ENCODE measurements around the gene GALNT17.

Gene GALNT17

DNA sequence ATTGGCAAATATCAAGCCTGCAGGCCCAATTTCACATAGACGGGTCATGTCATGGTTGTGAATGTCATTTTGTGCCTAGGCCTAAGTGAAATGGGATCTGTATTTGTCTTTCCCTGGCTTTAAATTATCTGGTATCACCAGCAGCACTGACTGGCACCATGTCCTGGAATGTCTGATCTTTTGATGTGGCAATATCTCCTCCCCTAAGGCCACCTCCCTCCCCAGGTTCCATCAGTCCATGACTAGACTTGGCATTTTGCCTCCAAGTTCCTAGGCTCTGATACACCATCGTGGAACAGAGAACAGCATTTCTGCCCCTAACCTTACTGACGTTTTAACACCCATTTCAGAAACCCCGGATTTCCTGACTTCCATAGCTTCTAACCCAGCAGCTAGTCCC lies 513.9 kb downstream of the GALNT17 start:
- no peak for DNase-seq

DNA sequence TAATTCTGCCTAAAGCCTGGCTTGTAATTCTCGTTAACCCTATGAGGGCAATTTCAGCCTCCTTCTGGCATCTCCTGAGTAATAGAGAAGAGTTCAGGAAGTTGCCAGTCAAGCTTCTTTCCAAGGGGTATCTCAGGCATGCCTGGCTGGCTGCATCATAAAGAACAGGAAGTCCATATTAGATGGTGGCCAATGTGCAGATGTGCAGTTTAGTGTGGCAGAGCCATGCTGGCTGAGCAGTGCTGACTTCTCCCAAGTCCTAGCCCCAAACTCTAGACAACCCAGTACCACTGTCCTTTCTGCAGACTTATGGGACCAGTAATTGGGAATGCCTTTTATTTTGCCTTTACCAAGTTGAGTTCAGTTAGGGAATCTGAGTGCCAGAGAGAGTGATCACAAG lies 517.9 kb downstream of the GALNT17 start:
- DNase-seq, result no peak

DNA sequence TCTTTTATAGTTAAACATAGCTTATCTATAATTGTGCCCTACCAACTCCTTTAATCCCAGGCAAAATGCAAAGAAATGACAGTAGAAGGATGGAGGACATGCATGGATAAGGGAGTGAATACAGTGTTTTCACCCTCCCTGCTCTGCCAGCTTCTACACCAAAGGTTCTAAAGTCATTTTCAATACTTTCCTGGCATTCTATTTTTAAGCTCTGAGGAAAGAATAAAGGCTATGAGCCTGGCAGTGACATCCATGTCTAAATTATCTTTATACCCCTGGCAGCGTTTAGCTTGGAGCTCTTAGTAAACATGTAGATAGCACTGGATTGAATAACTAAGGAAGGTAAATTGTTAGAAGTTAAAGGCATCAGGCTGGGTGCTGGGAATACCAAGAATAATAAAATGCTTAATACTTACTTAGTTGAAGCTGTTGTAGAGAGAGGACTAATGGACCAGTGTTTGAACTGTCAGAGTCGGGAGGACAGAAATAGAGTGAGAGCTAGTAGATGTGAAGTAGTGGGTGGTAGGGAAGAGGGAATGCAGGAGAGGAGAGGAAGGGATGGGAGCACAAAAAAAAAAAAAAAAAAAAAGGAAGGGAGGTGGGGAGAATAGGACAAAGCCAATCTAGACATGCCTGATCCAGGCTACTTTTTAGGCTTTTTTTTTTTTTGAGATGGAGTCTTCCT lies 518.9 kb downstream of the GALNT17 start:
- no peak for DNase-seq

- no peak for DNase-seq
Observed at GRCh38 chr7:71652510-71652909, 520.6 kb downstream of the GALNT17 start.

DNA sequence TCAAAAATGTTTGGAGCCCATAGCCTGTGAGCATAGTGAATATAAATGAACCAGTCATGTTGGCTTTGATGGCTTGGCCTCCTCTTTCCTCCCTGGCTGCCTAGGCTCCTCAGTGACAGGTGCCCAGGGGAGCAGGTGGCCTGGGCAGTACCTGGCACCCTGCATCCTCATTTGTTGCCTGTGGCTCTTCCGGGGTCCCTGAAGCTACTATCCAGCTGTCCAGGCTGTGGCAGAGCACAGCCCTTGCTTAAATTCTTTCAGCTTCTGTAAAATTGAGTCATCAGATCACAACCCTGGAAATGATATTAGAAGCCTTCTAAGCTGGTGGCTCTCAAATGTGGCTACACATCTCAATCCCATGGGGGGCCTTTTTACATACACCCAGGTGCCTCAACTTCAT lies 525.4 kb downstream of the GALNT17 start:
- no peak for DNase-seq

GRCh38 chr7:71659622-71660021 lies 527.7 kb downstream of the GALNT17 start:
- DNase-seq, result no peak

DNA sequence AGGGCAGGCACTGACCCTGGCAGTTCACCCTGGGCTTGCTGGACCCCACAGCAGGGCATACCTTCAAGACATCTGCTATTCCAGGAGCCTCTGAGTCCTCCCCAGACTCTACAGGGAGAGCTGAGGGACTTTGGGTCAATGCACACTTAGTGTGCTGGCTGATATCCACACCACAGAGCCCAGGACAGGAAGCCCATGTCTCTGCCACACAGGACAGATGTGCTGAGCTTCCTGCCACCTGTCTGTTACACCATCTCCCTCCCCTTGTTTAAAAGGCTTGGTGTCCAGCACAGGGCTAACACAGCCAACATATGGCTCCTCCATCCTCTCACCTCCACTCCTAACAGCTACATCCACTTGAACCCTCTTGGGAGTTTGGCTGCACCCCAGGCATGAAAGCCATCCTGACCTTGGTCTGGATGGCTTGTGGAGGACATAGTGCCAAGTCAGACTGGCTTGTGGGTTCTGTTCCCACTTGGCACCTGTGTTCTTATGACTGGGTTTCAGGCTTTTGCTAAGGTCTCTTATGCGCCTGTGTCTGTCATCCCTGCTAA lies 529.8 kb downstream of the GALNT17 start:
- no peak for DNase-seq

GRCh38 chr7:71665716-71666115 lies 533.8 kb downstream of the GALNT17 start:
- DNase-seq, result no peak

- DNase-seq, result no peak
Observed at GRCh38 chr7:71668572-71668971, 536.6 kb downstream of the GALNT17 start.

DNA sequence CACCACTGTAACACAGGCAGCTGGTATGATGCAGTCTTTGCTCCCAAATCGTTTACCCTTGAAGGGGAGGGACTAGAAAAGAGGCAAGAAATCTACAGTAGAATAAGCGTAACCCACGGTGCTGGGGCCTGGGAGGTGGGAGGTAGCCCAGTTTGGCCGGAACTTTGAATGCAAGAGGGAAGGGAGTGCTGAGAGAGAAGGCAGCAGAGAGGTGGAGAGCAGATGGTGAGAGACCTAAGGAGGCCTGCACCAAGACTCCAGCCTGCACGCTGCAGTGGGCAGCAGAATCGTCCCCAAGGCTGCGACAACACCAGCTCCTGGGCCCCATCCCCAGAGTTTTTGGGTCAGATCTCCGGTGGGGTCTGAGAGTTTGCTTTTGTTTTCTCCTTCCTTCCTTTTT lies 547.5 kb downstream of the GALNT17 start:
- DNase-seq, result no peak

GRCh38 chr7:71682181-71682580 lies 550.2 kb downstream of the GALNT17 start:
- DNase-seq, result no peak

DNA sequence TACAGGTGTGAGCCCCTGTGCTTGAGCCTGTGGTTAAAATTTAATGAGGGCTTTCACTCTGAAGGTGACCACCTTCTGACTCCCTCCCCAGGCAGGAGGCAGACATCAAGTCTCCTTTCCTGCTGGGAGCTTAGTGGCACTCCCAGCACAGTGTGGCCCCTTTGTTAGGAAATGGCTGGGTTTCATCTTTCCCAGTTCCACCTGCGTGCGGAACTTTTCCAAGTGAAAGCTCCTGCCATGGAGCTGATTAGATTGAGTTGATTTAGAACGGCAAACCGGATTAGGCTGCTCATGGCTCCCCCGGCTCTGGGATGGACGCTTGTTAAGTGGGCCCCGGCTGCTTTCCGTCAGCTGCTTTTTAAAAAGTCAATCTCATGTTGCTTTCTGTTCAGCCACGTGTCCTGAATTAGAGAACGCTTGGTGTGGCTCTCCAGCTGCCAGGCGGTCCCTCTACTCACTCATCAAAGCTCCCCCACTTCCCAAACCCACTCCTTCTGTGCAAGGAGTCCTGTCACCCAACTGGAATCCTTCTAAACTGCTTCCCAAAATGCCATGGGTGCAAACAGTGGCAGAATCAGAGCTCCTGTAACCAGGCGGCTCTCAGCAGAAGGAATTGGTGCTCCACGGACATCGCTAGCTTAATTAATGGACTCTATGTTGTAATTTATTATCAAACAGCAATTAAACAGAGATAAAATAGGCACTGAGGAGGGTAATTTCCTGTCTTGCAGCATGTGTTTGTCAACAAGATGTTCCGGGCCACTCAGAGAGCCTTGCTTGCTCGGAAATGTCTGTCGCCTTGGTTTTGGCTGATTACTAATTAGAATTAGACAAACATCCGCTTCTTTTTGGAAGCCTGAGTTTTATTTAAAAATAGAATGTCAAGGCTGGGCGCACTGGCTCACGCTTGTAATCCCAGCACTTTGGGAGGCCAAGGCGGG lies 551.2 kb downstream of the GALNT17 start:
- DNase-seq, result no peak

DNA sequence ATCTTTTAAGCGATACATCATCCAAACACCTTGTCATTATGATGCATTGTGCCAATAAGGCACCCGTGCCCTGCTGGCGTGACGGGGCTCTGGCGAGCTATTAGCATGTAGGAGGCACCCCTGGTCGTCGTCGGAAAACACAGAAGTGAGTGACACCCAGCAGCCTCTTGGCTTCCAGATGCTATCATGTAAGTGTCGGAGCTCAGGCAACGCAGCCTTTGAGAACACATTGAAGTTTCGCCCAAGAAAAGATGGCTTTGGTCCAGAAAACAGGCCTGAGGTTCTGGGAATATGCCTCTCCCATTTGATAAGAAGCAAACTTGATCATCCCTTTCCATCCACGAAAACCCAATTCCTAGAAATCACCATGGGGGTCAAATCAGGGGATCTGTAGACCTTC lies 555.3 kb downstream of the GALNT17 start:
- no peak for DNase-seq

DNA sequence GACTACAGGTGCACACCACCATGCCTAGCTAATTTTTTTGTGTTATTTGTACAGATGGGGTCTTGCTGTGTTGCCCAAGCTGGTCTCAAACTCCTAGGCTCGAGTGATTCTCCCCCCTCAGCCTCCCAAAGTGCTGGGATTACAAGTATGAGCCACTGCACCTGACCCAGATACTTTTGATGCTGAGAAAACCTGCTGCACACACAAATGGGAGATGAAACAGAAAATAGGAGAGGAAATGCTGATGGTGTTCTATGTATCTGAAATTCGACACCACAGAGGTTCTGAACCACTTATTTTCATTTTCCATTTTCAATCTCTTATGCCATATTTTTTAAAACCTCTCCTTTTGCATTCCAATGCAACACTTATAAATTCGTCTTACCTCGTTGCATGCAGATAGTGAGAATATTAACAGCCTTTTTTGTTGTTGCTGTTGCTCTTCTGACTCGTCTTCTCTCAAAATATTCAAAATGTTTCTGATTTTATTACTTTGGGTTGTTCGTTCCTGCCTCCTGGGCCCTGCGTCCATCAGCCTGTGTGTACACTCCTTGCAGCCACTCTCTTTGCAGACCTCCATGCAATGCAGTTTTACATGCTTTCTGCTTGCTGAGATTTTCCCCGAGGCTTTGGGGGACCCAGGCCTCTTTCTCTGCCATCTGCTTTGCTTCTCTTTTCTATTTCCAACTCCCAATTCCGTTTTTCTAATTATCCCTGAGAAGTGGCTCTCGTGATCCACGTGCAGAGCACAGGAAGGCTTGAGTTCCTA lies 556.1 kb downstream of the GALNT17 start:
- no peak for DNase-seq

DNA sequence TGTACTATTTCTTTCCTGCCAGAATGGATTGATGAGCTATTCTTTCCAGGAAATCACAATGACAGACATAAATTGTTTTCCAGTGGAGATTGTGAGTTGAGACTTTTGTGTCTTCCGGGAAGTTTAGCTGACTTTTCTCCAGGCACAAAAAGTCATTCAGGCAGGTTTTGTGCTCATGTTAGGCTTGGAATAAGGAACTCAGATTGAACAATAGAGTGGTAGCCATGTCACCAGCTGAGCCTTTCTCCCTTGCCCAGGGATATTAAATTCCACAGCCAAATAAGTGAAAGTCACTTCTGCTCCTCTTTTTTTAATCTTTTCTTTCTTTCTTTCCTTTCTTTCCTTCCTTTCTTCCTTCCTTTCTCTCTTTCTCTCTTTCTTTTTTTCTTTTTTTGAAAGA lies 559.6 kb downstream of the GALNT17 start:
- no peak for DNase-seq

- no peak for DNase-seq
Observed at GRCh38 chr7:71694665-71695064, 562.7 kb downstream of the GALNT17 start.

DNA sequence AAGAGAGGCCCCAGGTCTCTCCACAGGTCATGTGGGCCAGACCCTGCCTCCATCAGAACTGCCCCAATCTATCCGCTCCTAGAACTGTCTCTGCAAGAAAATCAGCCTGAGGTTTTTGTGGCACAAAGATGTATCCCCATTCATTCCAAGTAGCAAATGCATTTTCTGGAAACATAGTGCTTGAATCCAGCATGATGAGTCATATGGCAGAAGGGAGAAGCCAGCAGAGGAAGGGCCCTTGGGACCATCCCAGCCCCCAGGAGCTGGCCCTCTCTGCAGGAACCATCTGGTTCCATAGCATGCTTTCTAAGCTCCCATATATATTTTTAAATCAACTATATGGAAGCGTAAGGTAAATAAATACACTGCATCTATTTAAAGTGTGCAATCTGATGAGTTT lies 563.2 kb downstream of the GALNT17 start:
- DNase-seq, result no peak

DNA sequence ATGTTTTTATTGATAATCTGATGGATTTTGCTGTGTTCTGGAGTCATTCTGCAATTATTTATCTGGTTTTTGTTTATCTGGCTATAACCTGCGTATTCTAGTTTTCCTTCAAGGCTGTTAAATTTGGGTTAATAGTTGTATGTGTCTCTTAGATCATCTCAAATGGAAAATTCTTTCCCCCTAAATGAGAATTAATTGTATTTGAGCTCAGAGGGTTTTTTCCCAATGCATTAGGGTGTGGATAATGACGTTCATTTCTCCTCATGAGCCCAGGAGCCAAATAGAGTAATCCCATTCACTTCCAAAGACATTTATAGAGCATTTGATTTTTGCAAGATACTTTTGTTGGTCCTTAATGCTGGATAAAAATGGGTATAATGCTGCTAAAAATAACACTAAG lies 564.6 kb downstream of the GALNT17 start:
- DNase-seq, result no peak

- DNase-seq, result no peak
Observed at GRCh38 chr7:71697400-71697799, 565.5 kb downstream of the GALNT17 start.

DNA sequence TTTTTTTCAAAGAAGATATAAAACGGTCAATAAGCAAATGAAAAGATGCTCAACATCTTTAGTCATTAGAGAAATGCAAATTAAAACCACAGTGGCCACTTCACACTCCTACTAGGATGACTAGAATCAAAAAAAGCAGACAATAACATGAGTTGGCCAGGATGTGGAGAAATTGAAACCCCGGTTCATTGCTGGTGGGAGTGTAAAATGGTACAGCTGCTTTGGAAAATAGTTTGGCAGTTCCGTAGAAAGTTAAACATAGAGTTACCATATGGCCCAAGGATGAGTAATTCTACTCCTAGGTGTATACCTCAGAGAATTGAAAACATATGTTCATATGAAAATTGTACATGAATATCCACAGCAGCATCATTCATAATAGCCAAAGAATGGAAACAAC lies 573.3 kb downstream of the GALNT17 start:
- no peak for DNase-seq

DNA sequence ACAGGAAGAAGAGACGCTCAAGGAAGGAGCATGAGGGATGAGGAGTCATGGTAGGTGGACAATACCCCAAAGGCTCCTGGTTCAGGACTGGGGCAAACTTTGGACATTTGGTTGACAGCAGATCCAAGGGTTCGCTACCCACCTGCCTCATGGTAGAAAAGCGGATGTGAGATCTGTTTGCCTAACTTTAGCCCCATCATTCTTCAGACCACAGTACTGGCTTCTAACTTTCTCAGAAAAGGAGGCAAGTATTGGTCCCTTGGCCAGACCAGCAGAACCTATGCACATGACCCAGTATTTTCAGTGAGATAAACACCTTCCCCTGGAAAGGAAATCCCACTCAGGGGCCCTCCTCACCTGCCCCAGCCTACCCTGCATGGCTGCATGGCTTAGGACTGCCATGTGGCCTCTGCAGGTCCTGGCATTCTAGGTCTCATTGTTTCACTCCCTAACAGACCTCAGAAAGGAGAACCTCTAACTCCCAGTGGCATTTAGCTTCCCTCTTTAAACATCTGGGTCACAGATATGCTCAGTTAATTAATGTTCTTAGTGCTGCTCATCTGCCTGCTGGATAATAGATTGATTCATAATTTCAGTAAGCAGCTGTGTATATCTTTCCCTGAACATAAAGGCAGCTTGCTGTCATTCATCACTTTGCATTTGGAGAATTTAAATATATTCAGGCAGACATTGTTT lies 574.1 kb downstream of the GALNT17 start:
- DNase-seq, result no peak

DNA sequence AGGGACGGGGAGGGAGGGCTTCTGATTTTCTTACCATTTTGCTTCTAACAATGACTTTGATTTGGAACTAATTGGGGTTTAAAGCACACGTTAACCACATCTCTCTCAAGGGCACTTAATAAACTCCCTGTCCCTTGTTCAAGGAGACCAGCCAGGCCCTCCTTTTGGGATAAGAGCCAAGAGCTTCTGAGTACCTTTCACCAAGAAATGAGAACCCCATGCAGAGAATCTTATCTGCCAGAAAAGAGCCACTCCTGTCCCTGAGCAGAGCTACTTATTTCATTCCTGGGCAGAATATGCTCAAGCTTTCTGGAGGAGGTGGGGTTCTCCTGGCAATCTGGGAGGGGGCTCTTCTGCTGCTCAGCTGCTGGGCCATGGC lies 574.6 kb downstream of the GALNT17 start:
- DNase-seq, result no peak

DNA sequence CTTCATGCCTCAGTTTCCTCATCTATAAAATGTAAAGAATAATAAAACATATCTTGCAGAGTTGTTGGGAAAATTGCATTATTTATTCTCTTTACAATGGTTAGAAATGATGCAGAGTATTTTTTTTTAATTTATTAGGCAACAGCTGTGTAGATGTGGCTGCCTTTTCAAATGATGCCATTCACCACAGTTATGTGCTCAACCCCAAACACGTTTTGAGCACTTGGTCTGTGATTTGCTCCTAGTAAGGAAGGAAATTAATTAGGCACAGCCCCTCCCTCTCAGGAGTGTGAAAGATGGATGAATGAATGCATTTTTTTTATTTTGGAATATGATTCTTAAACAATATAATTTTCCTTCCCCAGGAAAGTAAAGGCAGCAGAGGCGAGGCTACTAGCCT lies 575.1 kb downstream of the GALNT17 start:
- no peak for DNase-seq

Data from stimulated activated CD8-positive, alpha-beta memory T cell treated with anti-CD3 and anti-CD28 coated beads, Interleukin-4, amount 100 ng/mL, for 48 hours (primary cell).